Loucy (cell line): ENCODE measurements around the gene NRXN3.

Experiments used
- EZH2phosphoT487 ChIP-seq: fragments of 200-600 bp; IDR thresholded peaks from 2 replicates; pipeline ENCODE4 v1.6.1; 2018; ENCODE audit warnings: antibody characterized with exemption, mild to moderate bottlenecking, moderate library complexity, borderline replicate concordance
- TF ChIP-seq, protein P1 (sequence below): fragments of 200-600 bp; sonication (generic); conservative IDR thresholded peaks from 2 replicates; pipeline ENCODE4 v1.5.1; 2014; ENCODE audit warnings: mild to moderate bottlenecking, antibody characterized with exemption, low read length

DNA sequence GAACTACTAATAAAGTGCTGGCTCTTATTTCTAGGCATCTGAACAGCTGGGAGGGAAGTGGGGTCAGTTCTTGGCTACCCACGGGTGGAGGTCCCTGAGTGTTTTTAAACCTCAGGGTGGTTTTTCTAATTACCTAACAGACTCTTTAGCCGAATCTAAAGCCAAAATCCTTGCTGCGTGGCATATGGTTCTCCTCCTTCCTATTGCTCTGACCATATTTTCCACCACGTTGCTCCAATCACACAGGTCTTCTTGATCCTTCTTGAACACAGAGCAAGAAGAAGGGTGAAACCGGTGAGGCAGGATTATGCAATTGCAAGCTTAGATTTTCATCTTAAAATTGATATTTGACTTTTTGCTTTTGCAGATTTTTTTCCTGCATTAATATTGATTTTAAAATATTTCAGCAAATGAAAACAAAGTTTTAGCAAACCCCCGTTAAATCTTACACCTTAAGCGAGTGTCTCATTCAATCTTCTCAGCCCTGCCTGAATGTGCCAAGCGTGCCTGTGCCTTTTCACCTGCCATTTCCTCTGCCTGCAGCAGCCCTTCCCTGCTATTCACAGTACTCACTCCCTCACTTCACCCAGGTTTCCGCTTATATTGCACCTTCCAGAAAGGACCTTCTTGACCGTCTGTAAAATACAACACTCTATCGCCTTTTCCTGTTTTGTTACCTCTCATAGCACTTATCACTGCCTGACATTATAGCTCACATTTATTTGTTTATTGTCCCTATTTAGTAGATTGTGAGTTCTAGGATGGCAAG, 1535.1 kb downstream of the NRXN3 start:
- TF ChIP-seq, protein P1, sequence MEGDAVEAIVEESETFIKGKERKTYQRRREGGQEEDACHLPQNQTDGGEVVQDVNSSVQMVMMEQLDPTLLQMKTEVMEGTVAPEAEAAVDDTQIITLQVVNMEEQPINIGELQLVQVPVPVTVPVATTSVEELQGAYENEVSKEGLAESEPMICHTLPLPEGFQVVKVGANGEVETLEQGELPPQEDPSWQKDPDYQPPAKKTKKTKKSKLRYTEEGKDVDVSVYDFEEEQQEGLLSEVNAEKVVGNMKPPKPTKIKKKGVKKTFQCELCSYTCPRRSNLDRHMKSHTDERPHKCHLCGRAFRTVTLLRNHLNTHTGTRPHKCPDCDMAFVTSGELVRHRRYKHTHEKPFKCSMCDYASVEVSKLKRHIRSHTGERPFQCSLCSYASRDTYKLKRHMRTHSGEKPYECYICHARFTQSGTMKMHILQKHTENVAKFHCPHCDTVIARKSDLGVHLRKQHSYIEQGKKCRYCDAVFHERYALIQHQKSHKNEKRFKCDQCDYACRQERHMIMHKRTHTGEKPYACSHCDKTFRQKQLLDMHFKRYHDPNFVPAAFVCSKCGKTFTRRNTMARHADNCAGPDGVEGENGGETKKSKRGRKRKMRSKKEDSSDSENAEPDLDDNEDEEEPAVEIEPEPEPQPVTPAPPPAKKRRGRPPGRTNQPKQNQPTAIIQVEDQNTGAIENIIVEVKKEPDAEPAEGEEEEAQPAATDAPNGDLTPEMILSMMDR = no peak
- TF ChIP-seq EZH2phosphoT487 = no peak
